Measurements from ENCODE around the gene COL6A2. TPM values are rescaled to one million over a fixed set of nuclear protein-coding genes. Genes with fewer than 3 reads are reported as not detected.
"Not testable (repeated sequence)": the region's sequence is repeated elsewhere in the genome, so short reads cannot be mapped to it uniquely, and the experiment has no call there.

Gene COL6A2
- total RNA-seq, 1 donor from 2014 or later = 2,192 TPM

DNA sequence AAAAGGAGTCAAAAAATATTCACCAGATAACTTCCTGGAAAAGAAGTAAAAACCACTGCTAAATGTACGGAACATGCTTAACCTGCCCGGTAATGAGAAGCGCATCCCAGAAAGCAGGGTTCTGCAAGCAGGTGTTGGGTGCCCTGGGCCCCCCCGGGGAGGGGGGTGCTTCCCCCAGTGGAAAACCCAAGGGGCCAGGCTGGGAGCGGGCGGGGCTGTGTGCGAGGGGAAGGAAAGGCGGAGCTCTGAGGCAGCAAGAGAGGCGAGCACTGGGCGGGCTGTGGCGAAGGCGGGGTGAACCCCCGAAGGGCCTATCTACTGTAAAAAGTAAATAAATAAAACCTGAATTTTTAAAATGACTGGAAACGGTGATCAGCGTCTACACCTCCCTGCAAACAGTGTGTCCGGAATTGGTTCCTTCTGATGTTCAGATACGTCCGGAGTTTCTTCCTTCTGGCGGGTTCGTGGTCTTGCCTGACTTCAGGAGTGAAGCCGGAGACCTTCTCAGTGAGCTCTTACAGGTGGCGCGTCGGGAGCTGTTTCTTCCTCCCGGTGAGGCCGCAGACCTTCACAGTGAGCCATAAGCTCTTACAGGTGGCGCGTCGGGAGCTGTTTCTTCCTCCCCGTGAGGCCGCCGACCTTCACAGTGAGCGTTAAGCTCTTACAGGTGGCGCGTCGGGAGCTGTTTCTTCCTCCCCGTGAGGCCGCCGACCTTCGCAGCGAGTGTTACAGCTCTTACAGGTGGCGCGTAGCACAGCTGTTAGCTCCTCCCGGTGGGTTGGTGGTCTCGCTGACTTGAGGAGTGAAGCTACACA lies 44.1 kb downstream of the COL6A2 start:
- no peak for DNase-seq (ENCODE audit: low spot score)

DNA sequence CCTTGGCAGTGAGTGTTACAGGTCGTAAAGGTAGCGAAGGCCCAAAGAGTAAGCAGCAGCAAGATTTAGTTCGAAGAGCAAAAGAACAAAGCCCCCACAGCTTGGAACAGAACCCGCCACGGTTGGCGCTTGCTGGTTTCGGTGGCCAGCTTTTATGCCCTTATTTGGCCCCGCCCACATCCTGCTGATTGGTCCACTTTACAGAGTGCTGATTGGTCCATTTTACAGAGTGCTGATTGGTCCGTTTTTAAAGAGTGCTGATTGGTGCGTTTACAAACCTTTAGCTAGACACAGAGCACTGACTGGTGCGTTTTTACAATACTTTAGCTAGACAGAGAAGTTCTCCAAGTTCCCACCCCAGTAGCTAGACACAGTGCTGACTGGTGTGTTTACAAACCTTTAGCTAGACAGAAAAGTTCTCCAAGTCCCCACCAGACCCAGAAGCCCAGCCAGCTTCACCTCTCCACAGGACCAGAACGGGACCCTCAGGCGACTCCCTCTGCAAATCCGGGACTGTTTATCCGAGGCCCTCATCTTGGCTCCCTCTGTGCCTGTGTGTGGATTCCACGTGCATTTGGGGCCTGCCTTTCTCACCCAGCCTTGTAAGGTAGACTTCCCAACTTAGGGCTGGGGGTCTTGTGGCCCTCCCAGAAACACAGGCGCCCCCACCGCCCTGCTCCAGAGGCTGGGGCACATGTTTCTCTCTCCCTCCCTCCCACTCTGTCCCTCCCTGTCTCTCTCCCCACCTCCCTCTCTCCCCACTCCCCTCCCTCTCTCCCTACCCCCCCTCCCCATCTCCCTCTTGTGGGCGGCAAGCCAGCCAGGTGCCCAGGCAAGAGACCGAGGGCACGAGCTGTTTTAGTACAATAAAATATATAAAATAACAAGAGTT lies 44.9 kb downstream of the COL6A2 start:
- no peak for DNase-seq (ENCODE audit: low spot score)

DNA sequence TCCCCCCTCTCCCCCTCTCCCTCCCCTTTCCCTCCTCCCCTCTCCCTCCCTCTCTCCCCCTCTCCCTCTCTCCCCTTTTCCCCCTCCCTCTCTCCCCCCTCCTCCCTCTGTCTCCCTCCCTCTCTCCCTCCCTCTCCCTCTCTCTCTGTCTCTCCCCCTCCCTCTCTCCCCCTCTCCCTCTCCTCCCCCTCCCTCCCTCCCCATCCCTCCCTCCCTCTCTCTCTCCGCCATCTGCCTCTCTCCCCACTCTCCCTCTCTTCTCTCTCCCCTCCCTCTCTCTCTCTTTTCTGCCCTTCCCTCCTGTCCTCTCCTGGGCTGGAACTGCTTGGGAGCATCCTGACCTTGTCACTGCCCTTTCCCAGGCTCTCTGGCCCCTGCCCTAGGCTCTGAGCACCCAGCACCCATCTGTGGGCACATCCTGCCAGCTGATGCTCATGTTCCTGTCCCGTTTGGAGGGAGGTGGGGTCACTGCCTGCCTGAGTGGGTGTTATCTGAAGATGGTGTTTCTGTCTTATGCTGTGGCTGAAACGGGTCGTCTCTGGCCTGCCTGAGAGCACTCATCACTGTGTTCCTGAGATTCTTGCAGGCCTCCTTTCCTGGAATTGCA lies 46.7 kb downstream of the COL6A2 start:
- DNase-seq (ENCODE audit: low spot score) = no peak

DNA sequence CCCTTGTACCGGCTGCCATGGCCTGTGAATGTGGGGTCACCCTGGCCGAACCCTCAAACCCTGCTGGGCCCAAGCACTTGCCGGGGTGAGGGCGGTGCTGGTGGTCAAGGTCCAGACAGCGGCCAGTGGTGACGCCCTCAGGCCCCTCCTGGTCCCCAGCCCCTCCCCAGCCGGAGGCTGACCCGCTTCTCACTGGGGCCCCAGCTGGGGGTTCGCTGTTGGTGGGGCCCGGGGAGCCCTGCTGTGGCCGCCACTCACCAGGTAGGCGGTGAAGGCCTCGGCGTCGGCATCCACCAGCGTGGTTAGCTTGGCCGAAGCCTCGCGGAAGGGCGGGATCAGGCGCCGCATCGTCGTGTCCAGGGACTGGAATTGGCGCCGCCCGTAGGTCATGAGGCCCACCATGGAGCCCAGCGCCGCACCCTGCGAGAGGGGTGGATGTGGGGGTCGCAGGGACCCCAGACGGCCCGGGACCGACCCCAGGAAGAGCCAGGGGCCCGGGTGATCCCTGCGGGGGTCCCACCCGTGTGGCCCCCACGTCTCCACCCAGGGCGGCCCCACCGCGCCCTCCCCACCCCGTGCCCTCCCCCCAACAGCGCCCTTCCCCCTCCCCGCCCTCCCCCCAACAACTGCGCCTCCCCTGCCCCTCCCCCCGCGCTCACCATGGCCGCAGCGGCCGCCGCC lies 47.4 kb downstream of the COL6A2 start:
- no peak for DNase-seq (ENCODE audit: low spot score)

DNA sequence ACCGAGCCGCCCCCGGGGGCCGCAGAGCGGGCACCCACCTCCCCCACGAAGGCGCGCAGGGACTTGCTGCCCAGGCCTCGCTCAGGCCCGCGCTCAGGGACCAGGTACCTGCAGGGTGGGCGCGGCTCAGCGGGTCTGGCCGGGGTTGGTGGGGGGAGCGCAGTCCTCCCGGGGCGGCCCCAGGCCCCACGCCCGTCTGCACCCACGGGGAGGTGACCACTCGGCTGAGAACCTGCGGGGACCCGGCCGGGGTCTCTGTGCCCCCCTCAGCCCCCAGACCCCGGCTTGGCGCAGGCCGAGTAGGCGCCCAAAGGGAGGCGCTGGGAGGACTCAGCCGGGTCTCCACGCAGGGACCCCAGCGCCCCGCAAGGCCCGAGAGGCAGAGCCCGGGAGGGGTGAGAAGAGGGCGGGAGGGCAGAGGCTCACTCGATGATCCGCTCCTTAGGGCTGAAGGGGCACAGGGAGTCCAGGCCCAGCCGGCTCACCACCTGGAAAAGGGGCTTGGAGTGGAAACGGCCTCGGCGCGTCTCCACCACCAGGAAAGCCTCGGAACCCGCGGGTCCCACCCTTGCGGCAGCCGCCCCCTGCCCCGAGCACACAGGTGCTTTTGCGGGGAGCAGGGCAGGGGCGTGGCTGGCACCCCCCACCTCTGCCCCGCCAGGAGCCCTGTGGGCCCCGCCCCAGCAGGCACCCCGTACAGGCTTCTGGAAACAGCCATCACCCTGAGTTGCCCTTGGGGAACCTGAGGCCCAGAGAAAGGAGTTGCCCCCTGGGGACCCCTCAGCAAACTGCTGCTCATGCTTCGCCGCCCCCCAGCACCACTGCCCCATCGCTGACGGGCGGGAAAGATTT lies 48.2 kb downstream of the COL6A2 start:
- DNase-seq (ENCODE audit: low spot score) = no peak

DNA sequence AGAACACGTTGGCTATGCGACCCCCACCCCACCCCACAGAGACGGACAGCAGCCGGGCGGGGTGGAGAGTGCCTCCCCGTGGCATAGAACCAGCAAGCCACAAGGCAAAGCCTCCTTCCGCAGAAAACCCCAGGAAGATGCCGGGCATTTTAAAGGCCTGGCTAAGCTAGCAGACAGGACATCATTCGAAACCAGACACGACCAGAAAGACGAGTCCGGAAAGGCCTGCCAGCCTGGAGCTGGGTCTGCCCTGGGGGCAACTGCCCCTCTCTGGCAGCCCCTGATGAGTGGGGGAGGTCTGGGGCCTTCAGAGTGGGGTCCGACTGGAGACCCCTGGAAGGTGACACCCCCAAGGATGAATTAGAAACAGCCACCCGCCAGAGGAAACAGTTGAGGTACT lies 48.9 kb downstream of the COL6A2 start:
- no peak for DNase-seq (ENCODE audit: low spot score)

DNA sequence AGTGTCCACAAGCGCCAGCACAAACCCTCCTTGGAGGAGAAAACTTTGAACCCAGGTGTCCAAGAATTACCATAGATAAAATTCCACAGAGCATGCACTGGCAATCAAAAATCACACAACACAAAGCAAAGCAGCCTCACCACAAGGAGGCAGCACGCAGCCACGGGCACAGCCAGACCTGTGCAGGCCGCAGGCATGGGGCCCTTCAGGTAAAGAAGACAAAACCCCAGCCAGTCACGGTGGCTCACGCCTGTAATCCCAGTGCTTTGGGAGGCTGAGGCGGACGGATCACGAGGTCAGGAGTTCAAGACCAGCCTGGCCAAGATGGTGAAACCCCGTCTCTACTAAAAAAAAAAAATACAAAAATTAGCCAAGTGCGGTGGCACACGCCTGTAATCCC lies 49.5 kb downstream of the COL6A2 start:
- not testable (repeated sequence) for DNase-seq (ENCODE audit: low spot score)

DNA sequence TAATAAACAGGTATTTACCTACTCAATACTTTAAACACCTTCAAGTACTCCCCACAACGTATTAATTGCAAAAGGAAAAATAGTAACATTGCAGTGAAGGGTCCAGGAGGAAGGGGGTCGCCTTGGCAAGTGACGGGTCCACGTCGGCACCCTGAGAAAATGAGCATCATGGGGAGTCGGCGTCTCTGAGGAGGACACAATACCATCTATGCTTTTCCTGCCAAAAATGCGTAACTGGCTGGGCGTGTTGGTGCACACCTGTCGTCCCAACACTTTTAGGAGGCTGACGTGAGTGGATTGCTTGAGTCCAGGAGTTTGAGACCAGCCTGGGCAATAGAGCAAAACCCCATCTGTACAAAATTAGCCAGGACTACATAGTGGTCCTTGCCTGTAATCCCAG lies 50.2 kb downstream of the COL6A2 start:
- no peak for DNase-seq (ENCODE audit: low spot score)

DNA sequence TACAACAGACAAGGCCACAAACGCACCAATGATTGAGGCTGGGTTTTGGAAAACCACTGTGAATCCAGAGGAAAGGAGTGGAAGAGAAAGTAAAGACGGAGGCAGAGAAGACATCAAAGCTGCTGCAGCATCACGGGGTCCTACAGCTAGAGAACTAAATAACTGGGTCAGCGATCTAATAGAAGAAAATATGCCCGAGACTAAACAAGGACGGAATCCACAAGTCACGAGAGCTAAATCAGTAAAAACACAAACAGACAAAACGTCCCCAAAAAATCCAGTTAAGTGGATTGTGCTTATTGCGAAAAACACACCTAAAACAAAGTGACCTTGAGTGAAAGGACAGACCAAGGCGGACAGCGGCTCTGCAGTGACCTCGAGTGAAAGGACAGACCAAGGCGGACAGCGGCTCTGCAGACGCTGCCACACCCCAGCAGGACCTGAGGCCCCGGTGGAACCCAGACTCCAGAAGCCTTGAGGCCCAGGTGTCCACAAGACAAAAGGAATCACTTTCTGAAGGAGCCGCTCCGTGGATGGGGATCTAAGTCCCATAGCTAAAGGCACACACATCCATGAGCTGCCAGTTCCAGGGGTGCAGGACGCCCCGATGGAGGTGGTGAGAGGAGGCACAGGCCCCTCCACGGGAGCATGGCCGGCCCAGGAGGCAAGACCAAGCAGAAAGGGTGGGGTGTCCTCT lies 51.4 kb downstream of the COL6A2 start:
- DNase-seq (ENCODE audit: low spot score) = no peak

DNA sequence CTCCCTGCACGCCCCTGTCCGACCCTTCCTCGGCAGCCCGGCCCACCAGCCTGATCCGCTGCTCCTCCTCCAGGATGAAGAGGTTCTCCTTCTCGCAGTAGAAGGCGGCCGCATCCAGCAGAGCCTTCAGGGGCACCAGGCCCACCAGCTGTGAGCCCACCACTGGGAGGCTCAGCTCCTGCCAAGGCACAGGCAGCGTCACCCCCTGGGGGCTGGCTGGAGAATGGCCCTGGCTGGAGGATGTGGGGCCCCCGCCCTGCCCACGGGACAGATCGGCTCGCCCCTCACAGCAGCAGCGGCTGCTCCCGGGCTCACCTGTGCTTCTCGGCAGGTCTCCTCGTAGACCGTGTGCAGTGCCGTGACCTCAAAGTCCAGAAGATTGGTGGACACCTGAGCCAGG lies 52.2 kb downstream of the COL6A2 start:
- DNase-seq (ENCODE audit: low spot score) = no peak

DNA sequence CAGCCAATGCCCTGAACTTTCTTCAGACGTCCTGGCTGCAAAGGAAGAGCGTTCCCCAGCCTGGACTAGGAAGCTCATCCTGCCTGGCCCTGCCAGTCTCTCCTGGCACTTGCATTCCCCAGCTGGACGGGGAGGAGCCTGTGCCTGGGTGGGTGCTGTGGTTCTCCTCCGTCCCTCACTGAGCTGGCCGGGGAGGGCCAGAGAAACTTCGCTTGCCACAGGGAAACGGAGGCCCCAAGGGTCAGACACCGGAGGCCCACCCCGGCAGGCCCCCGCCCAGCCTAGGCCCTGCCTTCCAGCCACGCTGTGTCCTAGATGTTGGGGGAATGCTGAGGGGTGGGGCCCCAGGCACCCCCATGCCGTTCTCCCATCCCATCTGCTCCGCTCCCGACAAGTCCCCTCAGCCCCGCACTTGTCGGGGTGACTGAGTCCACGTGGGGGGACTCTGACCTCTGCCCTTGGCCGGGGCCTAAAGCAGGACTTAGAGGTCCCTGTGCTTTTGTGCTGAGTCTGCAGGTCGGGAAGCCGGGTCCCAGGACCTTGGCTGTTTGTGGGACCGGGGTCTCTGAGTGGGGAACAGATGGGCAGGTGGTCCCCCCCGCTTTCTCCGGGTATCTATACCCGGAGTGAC lies 52.7 kb downstream of the COL6A2 start:
- no peak for DNase-seq (ENCODE audit: low spot score)

DNA sequence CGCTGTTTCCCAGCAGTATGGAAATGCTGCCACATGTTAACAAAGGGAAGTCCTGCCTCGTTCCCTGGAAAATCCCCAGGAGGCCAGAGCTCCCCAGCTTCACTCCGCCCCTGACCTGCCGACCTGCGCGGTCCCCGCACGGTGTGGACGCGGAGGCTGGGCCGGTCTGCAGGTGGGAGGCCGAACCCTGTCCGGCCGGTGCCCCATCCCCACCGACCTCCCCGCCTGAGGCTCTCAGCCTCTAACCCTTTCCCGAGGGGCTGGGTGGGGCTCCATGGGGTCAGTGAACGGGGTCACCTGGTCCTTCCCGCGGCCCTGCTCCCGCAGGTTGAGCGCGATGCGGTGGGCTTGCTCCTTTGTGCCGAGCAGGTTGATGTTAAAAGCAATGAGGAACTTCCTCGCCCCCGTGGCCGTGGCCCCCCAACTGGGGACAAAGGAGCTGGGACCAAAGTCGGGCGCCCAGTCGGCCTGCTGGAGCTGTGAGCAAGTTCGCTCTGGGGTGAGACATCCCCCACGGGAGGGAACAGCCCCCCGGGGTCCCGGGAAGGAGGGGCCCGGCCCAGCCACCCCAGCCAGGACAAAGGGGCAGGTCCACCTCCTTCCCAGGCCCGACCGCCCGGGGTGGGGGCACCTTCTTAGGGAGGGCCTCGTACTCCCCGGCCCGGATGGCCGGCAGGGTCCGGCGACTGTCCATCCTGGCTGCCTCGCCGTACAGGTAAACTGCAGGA lies 53.5 kb downstream of the COL6A2 start:
- DNase-seq (ENCODE audit: low spot score) = no peak

DNA sequence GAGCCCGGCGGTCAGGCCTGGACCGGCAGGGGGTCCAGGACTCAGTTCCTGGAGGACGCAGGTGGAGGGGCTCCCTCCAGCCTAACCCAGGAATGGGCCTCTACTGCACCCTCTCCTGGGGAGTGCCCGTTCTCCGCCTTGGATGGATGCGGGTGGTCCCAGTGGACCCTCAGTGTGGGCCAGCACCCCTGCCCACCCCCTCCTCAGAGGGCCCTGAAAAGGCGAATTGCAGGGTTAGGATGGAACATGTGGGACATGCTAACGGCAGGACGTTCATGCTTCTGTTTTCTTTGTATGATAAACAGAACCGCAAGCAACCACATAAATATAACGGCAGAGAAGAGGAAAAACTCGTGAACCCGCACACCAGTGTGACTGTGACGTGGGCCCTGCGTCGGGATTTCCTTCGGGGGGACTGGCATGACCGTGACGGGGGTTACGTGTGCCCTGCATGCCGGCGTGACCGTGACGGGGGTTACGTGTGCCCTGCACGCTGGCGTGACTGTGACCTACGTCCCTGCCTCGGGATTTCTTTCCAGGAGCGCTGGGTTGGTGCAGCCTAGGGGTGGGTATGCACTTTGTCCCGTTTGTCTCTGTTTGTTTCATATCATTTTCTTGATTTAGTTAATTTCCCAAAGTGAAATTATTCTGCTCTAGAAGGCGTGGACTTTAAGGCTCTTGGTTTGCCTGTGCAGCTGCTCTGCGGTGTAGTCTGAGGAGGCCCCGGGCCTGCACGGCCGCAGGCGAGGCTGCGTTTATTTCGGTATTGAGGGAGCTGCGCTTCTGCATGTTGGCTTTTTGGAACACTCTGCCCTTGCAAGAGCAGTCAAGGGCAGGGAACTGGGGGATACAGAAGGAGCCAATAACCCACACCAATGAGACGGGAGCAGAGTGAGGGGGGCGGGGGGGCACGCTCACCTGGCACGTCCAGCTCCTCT lies 54.3 kb downstream of the COL6A2 start:
- no peak for DNase-seq (ENCODE audit: low spot score)

DNA sequence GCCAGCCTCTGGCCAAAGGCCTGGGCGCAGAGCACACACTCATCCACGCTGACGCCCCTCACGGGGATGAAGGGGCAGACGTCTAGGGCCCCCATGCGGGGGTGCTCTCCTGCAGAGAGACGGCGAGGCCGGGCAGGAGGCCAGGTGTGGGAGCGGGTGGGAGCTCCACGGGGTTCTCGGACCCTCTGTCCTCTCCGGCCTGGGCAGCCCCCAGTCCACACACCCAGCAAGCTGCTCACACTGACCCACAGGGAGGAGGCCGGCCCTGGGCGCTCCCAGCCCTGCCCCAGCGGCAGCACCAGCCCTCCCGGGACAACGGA lies 55.0 kb downstream of the COL6A2 start:
- DNase-seq (ENCODE audit: low spot score) = no peak

DNA sequence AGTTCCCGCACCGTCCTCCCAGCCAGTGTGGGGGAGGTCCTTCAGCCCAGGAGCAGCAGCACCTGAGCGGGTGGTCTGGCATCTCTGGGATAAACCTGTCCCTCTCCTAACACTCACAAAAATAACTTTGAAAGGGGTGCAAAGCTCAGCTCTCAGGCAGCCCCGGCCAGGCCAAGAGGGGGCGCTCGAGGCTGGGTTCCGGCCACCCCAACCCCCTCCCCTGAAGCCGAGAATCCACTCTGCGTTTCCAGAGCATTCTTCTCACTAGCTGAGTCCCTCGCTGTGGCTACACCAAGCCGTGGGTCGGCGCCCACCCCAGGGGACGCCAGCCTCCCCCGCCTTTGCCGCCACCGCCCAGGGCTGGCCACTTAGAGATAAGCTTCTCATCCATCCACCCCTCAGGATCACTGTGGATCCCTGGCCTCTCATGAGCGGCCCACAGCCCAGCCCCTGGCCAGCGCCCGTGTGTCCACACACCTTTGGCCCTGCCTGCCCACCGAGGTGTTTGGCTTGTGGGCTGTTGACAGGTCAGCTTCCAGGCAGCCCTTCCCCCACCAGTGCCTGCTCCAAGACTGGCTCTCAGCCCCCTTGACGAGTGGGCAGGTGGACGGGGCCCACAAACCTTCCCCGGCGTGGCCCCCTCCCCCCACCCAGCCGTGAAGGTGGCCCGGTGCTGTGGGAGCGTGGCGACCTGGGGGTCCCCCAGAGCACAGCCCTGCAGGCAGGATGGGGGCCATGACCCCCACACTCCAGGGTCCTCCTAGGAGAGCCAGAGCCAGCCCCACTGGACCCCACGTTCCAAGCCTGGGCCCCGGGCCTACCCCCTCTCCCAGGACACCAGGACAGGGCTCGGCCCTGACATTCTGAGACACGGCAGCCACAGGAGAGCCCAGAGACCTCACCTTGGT lies 55.6 kb downstream of the COL6A2 start:
- DNase-seq (ENCODE audit: low spot score) = no peak

DNA sequence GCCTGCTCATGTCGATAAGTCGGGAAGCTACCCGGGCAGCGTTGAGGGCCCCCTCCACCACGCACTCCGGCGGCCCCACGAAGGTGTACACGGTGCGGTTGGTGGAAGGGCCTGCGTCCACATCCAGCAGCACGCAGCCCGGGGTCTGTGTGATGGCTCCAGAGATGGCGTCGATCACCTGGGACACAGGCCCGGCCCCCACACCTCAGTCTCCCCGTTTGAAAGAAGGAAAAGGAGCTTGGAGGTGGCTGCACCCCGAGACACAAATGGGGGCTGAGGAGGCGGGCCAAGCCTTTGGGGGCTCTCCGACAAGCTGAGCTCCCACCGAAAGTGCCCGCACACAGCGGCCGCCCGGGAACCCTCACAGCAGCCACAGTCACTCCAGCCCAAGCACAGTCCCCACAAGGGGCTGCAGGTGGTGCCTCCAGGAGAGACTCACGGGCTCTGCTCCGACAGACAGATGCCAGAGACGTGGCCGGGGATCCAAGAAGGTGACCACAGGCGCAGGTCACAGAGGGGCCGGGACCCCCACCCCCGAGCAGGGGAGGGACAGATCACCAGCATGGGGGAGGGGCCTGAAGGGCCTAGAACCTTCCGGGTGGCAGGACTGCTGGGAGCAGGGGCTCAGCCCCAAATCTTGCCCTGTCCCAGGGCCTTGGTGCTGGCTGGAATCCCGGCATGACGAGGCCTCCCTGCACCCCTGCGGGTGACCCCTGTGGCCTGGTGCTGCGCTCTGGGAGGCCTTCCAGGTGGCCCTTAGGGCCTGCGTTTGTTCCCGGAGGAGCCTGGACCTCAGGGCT lies 56.4 kb downstream of the COL6A2 start:
- no peak for DNase-seq (ENCODE audit: low spot score)
